Mesenchymal stem cell (in vitro differentiated cells and primary cell): ENCODE measurements around the gene TMEM214.

Source experiments
- DNase-seq: peaks from one replicate; pipeline ENCODE4 v3.0.0-alpha.2; 2013
- H2AFZ ChIP-seq: one replicate; pipeline ENCODE4 v1.6.1; 2013; ENCODE audit warnings: low read depth, mild to moderate bottlenecking, control low read depth, inconsistent platforms, low read length, moderate library complexity
- H2AK5ac ChIP-seq: 2 replicates; pipeline ENCODE4 v1.6.1; 2013; ENCODE audit warnings: low read length, moderate library complexity, mild to moderate bottlenecking, inconsistent platforms; ENCODE audit not compliant: severe bottlenecking
- H2BK120ac ChIP-seq: one replicate; pipeline ENCODE4 v1.6.1; 2013; ENCODE audit warnings: low read depth, mild to moderate bottlenecking, inconsistent platforms, low read length, moderate library complexity
- H2BK12ac ChIP-seq, 2 experiments: one replicate each; pipeline ENCODE4 v1.6.1; 2013; ENCODE audit warnings: inconsistent platforms in 2 of 2, low read length in 2 of 2, mild to moderate bottlenecking in 2 of 2, moderate library complexity in 2 of 2, control low read depth in 1 of 2
- H2BK15ac ChIP-seq: one replicate; pipeline ENCODE4 v1.6.1; 2013; ENCODE audit warnings: mild to moderate bottlenecking, low read depth, inconsistent platforms; ENCODE audit not compliant: poor library complexity, severe bottlenecking
- H2BK5ac ChIP-seq: 2 replicates; pipeline ENCODE4 v1.6.1; 2013; ENCODE audit warnings: low read depth, mild to moderate bottlenecking, low read length, control low read depth, inconsistent platforms; ENCODE audit not compliant: poor library complexity, severe bottlenecking
- H3K14ac ChIP-seq, 2 experiments: one replicate each; pipeline ENCODE4 v1.6.1; 2013; ENCODE audit warnings: inconsistent platforms in 2 of 2, low read length in 2 of 2, control low read depth in 1 of 2, mild to moderate bottlenecking in 1 of 2, moderate library complexity in 1 of 2
- H3K18ac ChIP-seq, 2 experiments: one replicate each; pipeline ENCODE4 v1.6.1; 2013; ENCODE audit warnings: inconsistent platforms in 2 of 2, low read length in 2 of 2, control low read depth in 1 of 2, low read depth in 1 of 2, mild to moderate bottlenecking in 1 of 2
- H3K23ac ChIP-seq, 2 experiments: one replicate each; pipeline ENCODE4 v1.6.1; 2013; ENCODE audit warnings: inconsistent platforms in 2 of 2, low read length in 2 of 2, mild to moderate bottlenecking in 2 of 2, moderate library complexity in 2 of 2, control low read depth in 1 of 2
- H3K27ac ChIP-seq: 2 replicates; pipeline ENCODE4 v1.5.1; 2013; ENCODE audit warnings: mild to moderate bottlenecking, moderate library complexity, low read length, control low read depth, inconsistent platforms; ENCODE audit not compliant: poor library complexity, severe bottlenecking
- H3K27me3 ChIP-seq, 2 experiments: 2 replicates each; pipeline versions ENCODE4 v1.6.1 to v1.7.0; 2013; ENCODE audit warnings: low read length in 2 of 2, mild to moderate bottlenecking in 2 of 2, moderate library complexity in 2 of 2, control low read depth in 1 of 2, inconsistent platforms in 1 of 2; ENCODE audit not compliant: control insufficient read depth in 1 of 2, insufficient read depth in 1 of 2
- H3K36me3 ChIP-seq, 2 experiments: 2 replicates each; pipeline versions ENCODE4 v1.6.1 to v1.7.0; 2013; ENCODE audit warnings: low read length in 2 of 2, control low read depth in 1 of 2, inconsistent platforms in 1 of 2, low read depth in 1 of 2, mild to moderate bottlenecking in 1 of 2; ENCODE audit not compliant: insufficient read depth in 2 of 2, control insufficient read depth in 1 of 2
- H3K4ac ChIP-seq, 2 experiments: one replicate each; pipeline ENCODE4 v1.6.1; 2013; ENCODE audit warnings: inconsistent platforms in 2 of 2, low read length in 2 of 2, mild to moderate bottlenecking in 2 of 2, moderate library complexity in 2 of 2, control low read depth in 1 of 2, low read depth in 1 of 2
- H3K4me1 ChIP-seq: 2 replicates; pipeline ENCODE4 v1.6.1; 2013; ENCODE audit warnings: low read depth, low read length, control low read depth; ENCODE audit not compliant: control insufficient read depth, insufficient read depth
- H3K4me2 ChIP-seq: 2 replicates; pipeline ENCODE4 v1.6.1; 2013; ENCODE audit warnings: low read length, mild to moderate bottlenecking, inconsistent platforms; ENCODE audit not compliant: poor library complexity, severe bottlenecking
- H3K4me3 ChIP-seq, 2 experiments: 2 replicates each; pipeline versions ENCODE4 v1.5.1 to v1.7.0; 2013; ENCODE audit warnings: low read length in 2 of 2, mild to moderate bottlenecking in 2 of 2, control low read depth in 1 of 2, low read depth in 1 of 2; ENCODE audit not compliant: insufficient read depth in 1 of 2
- H3K79me1 ChIP-seq: replicated peaks from 2 replicates; pipeline ENCODE4 v1.6.1; 2013; ENCODE audit warnings: mild to moderate bottlenecking, control low read depth, low read length, inconsistent platforms; ENCODE audit not compliant: poor library complexity, severe bottlenecking
- H3K9ac ChIP-seq: 2 replicates; pipeline ENCODE4 v1.7.0; 2013; ENCODE audit warnings: mild to moderate bottlenecking, low read length, moderate library complexity
- H3K9me3 ChIP-seq: 2 replicates; pipeline ENCODE4 v1.7.0; 2013; ENCODE audit warnings: mild to moderate bottlenecking, low read length; ENCODE audit not compliant: control insufficient read depth
- H4K8ac ChIP-seq: one replicate; pipeline ENCODE4 v1.6.1; 2013; ENCODE audit warnings: inconsistent platforms, mild to moderate bottlenecking, low read length, moderate library complexity
- H4K91ac ChIP-seq: one replicate; pipeline ENCODE4 v1.6.1; 2013; ENCODE audit warnings: mild to moderate bottlenecking, low read length, inconsistent platforms
- WGBS: methylation state at CpG from one replicate; pipeline ENCODE4 v1.1.7; 2013; ENCODE audit warnings: mixed read lengths; 5-methylcytosine and 5-hydroxymethylcytosine counted together

Gene TMEM214

DNA sequence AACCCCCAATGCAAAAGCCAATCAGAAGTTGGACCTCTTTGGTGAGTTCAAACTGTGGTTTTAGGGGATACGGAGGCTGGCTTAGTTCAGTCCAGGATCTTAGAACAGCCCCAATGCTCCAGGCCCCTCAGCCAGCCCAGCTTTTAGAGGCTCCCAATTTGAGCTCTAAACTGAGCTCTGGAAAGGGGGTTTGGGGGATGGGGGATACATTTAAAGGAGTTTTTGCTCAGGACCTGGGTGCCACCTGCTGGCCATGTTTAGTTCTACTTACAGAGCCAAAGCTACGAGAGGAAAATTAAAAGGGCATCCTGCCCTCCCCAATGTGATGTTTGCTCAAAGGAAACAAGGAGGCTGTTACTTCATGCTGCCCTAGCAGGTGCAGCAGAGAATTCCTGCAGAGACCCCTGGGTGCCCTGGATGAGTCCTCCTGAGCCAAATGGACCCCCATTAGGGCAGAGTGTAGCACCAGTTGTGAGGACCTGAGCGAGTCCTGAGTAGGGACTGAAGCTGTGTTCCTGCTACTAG is 15.9 kb upstream of the TMEM214 start:
- H2BK120ac ChIP-seq = no peak overlapping the region
- H3K4ac ChIP-seq = peak overlapping the region in 1 of 2 experiments; percentile 22
- H3K18ac ChIP-seq = peak overlapping the region in 1 of 2 experiments; percentile 63
- H3K23ac ChIP-seq = no peak overlapping the region
- no peak overlapping the region for H3K27ac ChIP-seq
- no peaks in the 10 kb centered on the region for H3K9me3 ChIP-seq
- peaks cover 3% of the 10 kb centered on the region for H3K79me1 ChIP-seq
- H2BK15ac ChIP-seq = no peak overlapping the region
- no peaks in the 10 kb centered on the region for H3K27me3 ChIP-seq
- H2BK12ac ChIP-seq = peak overlapping the region in 1 of 2 experiments; percentile 87
- H3K4me2 ChIP-seq = no peak overlapping the region
- no peak overlapping the region for H3K9ac ChIP-seq
- peak overlapping the region; percentile 33 for H4K8ac ChIP-seq
- peaks cover 4 to 6% of the 10 kb centered on the region in 2 experiments for H3K36me3 ChIP-seq
- H2AK5ac ChIP-seq = peak overlapping the region; percentile 24
- peak overlapping the region in 1 of 2 experiments; percentile 28 for H3K14ac ChIP-seq
- no peak overlapping the region for H2AFZ ChIP-seq
- 64% methylated on average over 3 of the region's 3 CpGs for WGBS
- peak overlapping the region; percentile 64 for H4K91ac ChIP-seq
- H2BK5ac ChIP-seq = no peak overlapping the region
- H3K4me1 ChIP-seq = peaks cover 11% of the 10 kb centered on the region
- DNase-seq = peak; percentile 81
- no peak overlapping the region for H3K4me3 ChIP-seq

DNA sequence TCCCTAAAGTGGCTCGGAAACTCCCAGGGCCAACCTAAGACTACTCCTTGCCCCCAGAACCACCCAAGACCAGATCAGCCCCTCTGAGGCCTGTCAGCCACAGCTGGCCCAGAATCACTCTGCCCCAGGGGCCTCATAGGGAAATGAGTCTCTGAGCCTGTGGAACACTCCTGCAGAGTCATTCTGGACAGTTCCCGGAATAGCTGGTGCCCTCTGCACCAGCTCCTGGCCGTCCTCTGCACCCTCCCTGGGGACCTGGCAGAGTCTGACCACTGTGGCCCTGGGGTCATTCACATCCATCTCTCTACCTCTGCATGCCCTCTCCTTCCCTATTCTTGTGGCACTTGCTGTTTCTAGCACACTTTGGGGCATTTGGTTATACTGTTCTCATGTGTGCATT is 14.6 kb upstream of the TMEM214 start:
- Histone ChIP-seq H3K23ac (peak overlapping the region in 1 of 2 experiments; percentile 19), H2BK15ac (peak overlapping the region; percentile 3), H3K4me1 (peaks cover 14% of the 10 kb centered on the region), H2BK12ac (peak overlapping the region in 1 of 2 experiments; percentile 32), H3K36me3 (peaks cover 5 to 18% of the 10 kb centered on the region in 2 experiments), H2AFZ (no peak overlapping the region), H3K18ac (no peak overlapping the region), H3K9me3 (no peaks in the 10 kb centered on the region), H3K79me1 (peaks cover 3% of the 10 kb centered on the region), H4K8ac (no peak overlapping the region), H3K14ac (no peak overlapping the region), H3K4me3 (no peak overlapping the region), H3K4ac (no peak overlapping the region), H4K91ac (peak overlapping the region; percentile 40), H2AK5ac (no peak overlapping the region), H2BK120ac (no peak overlapping the region), H3K9ac (no peak overlapping the region), H2BK5ac (no peak overlapping the region), H3K27me3 (no peaks in the 10 kb centered on the region), H3K4me2 (no peak overlapping the region), H3K27ac (no peak overlapping the region)
- DNase-seq = no peak
- WGBS = 65% methylated on average over 3 of the region's 3 CpGs

DNA sequence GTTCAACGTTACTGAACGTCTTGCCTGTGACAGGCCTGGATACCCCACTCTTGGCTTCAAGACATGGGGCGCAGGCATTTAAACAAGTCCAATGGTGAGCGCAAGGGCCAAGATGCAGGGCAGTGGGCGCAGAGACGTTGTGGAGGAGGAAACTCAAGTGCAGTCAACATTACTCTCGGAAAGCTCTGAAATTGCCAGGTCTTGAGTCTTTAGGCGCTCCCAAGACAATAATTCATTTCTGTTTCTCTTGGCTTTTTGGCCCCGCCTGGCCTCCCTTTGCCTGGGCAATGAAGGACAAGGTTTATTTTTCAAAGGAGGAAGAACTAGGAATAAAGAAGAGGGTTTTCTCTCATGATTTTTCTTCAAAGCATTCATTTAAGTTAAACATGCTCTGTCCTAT is 13.3 kb upstream of the TMEM214 start:
- peak overlapping the region; percentile 1 to 7 for H2BK12ac ChIP-seq
- 89% methylated on average over 9 of the region's 9 CpGs for WGBS
- H2AFZ ChIP-seq = no peak overlapping the region
- H3K4me1 ChIP-seq = peaks cover 14% of the 10 kb centered on the region
- peak overlapping the region; percentile 91 for H2BK120ac ChIP-seq
- H2BK15ac ChIP-seq = no peak overlapping the region
- no peak overlapping the region for H3K9ac ChIP-seq
- no peak overlapping the region for H3K14ac ChIP-seq
- H4K91ac ChIP-seq = no peak overlapping the region
- H3K23ac ChIP-seq = no peak overlapping the region
- H3K36me3 ChIP-seq = peaks cover 16 to 28% of the 10 kb centered on the region in 2 experiments
- H3K9me3 ChIP-seq = no peaks in the 10 kb centered on the region
- no peak overlapping the region for H2BK5ac ChIP-seq
- no peak overlapping the region for H2AK5ac ChIP-seq
- no peak for DNase-seq
- H3K18ac ChIP-seq = peak overlapping the region; percentile 18 to 70
- H3K27ac ChIP-seq = no peak overlapping the region
- no peak overlapping the region for H3K4me3 ChIP-seq
- H3K4ac ChIP-seq = no peak overlapping the region
- H4K8ac ChIP-seq = no peak overlapping the region
- H3K79me1 ChIP-seq = peaks cover 3% of the 10 kb centered on the region
- no peaks in the 10 kb centered on the region for H3K27me3 ChIP-seq
- H3K4me2 ChIP-seq = no peak overlapping the region

DNA sequence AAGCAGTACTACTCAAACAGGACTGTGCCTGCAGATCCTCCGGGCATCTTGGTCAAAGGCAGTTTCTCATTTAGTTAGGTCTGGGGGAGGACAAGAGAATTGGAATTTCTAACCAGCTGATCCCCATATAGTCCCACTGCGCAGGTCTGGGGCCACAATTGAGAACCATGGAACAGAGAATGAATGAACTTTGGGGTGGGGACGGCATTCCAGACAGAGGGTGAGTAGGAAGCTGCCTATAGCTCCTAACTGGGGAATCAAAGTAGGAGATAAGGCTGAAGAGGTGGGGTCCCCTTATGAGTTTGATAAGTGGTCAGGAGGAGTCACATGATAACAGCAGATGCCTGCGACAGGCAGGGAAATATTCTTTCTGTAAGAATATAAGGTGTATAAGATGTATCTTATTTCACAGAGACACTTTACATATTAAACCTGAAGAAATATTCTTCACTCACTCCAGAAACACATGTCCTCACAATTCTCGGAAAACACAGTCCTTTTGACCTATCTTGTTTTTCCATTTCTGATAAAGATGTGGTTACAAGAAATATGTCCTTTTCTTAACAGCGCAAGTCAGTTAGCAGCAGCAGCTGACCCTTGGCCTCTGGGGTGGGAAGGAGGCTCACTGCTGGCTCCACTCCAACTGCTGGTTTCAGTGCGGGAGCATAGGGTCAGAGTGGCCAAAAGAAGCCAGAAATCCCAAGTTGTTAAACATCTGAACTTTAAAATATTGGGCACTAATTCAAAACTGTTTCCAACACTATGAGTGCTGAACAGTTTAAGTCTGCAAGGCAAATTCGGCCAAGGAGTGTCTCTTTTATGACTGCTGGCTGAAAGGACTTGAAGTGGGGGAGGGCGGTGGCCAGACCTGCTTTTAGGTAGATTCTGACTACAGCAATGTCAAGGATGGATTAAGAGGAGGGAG is 12.6 kb upstream of the TMEM214 start:
- H3K36me3 ChIP-seq = peaks cover 20 to 32% of the 10 kb centered on the region in 2 experiments
- no peak overlapping the region for H2BK15ac ChIP-seq
- peak overlapping the region in 1 of 2 experiments; percentile 7 for H2BK12ac ChIP-seq
- H3K79me1 ChIP-seq = peaks cover 10% of the 10 kb centered on the region
- WGBS = 46% methylated on average over 8 of the region's 9 CpGs
- peak overlapping the region; percentile 91 for H2BK120ac ChIP-seq
- no peak overlapping the region for H4K91ac ChIP-seq
- H3K27ac ChIP-seq = no peak overlapping the region
- H2BK5ac ChIP-seq = no peak overlapping the region
- peaks cover 14% of the 10 kb centered on the region for H3K4me1 ChIP-seq
- no peak overlapping the region for H4K8ac ChIP-seq
- no peak overlapping the region for H3K23ac ChIP-seq
- no peaks in the 10 kb centered on the region for H3K27me3 ChIP-seq
- peak overlapping the region; percentile 8 to 37 for H3K4ac ChIP-seq
- H2AK5ac ChIP-seq = no peak overlapping the region
- no peak overlapping the region for H2AFZ ChIP-seq
- peak; percentile 56 for DNase-seq
- peak overlapping the region in 1 of 2 experiments; percentile 18 for H3K18ac ChIP-seq
- no peak overlapping the region for H3K4me3 ChIP-seq
- H3K4me2 ChIP-seq = no peak overlapping the region
- no peak overlapping the region for H3K14ac ChIP-seq
- peak overlapping the region; percentile 60 for H3K9ac ChIP-seq
- H3K9me3 ChIP-seq = no peaks in the 10 kb centered on the region
